ENCODE measurements around the gene PDLIM4.

PDLIM4 gene

GRCh38 chr5:132275367-132276220 lies 18.1 kb downstream of the PDLIM4 start:
- H3K4me1 ChIP-seq (ENCODE audit: control insufficient read depth in 1 of 2, insufficient read depth in 1 of 2, low read depth in 1 of 2, low read length in 1 of 2) = peaks cover 20 to 37% of the 10 kb centered on the region in 2 experiments
- no peaks in the 10 kb centered on the region for H3K9me3 ChIP-seq
- no peak overlapping the region for H3K4me3 ChIP-seq (ENCODE audit: low read depth in 1 of 2, low read length in 1 of 2)
- H3K27me3 ChIP-seq = peaks cover 16% of the 10 kb centered on the region
- no peak overlapping the region for H3K27ac ChIP-seq
- TF ChIP-seq CTCF (IDR thresholded peaks at IDR 0.05) = no peak
- H3K36me3 ChIP-seq = no peaks in the 10 kb centered on the region

GRCh38 chr5:132277256-132277655 lies 19.8 kb downstream of the PDLIM4 start:
- TF ChIP-seq CTCF (IDR thresholded peaks at IDR 0.05) = no peak
- Histone ChIP-seq H3K4me1 (ENCODE audit: control insufficient read depth in 1 of 2, insufficient read depth in 1 of 2, low read depth in 1 of 2, low read length in 1 of 2) (peaks cover 31 to 35% of the 10 kb centered on the region in 2 experiments), H3K36me3 (no peaks in the 10 kb centered on the region), H3K4me3 (ENCODE audit: low read depth in 1 of 2, low read length in 1 of 2) (no peak overlapping the region), H3K27ac (no peak overlapping the region), H3K9me3 (no peaks in the 10 kb centered on the region), H3K27me3 (peaks cover 3% of the 10 kb centered on the region)

GRCh38 chr5:132277971-132278853 lies 20.7 kb downstream of the PDLIM4 start:
- TF ChIP-seq CTCF (IDR thresholded peaks at IDR 0.05) = no peak
- H3K4me1 ChIP-seq (ENCODE audit: control insufficient read depth in 1 of 2, insufficient read depth in 1 of 2, low read depth in 1 of 2, low read length in 1 of 2) = peaks cover 27 to 31% of the 10 kb centered on the region in 2 experiments
- no peaks in the 10 kb centered on the region for H3K36me3 ChIP-seq
- no peaks in the 10 kb centered on the region for H3K9me3 ChIP-seq
- no peaks in the 10 kb centered on the region for H3K27me3 ChIP-seq
- no peak overlapping the region for H3K4me3 ChIP-seq (ENCODE audit: low read depth in 1 of 2, low read length in 1 of 2)
- H3K27ac ChIP-seq = peak overlapping the region; percentile 76

- TF ChIP-seq CTCF (IDR thresholded peaks at IDR 0.05) = no peak
- Histone ChIP-seq H3K9me3 (no peaks in the 10 kb centered on the region), H3K4me1 (ENCODE audit: control insufficient read depth in 1 of 2, insufficient read depth in 1 of 2, low read depth in 1 of 2, low read length in 1 of 2) (peaks cover 27 to 31% of the 10 kb centered on the region in 2 experiments), H3K4me3 (ENCODE audit: low read depth in 1 of 2, low read length in 1 of 2) (no peak overlapping the region), H3K27ac (peak overlapping the region; percentile 76), H3K27me3 (no peaks in the 10 kb centered on the region), H3K36me3 (no peaks in the 10 kb centered on the region)
Observed at GRCh38 chr5:132279801-132280200, 22.3 kb downstream of the PDLIM4 start.

- Histone ChIP-seq H3K9me3 (no peaks in the 10 kb centered on the region), H3K27me3 (no peaks in the 10 kb centered on the region), H3K36me3 (peaks cover 5% of the 10 kb centered on the region), H3K4me1 (ENCODE audit: control insufficient read depth in 1 of 2, insufficient read depth in 1 of 2, low read depth in 1 of 2, low read length in 1 of 2) (peaks cover 27 to 31% of the 10 kb centered on the region in 2 experiments), H3K27ac (peak overlapping the region; percentile 76), H3K4me3 (ENCODE audit: low read depth in 1 of 2, low read length in 1 of 2) (no peak overlapping the region)
- TF ChIP-seq CTCF (IDR thresholded peaks at IDR 0.05) = no peak
Observed at GRCh38 chr5:132280371-132281240, 23.1 kb downstream of the PDLIM4 start.

Measured in neutrophil (primary cell).